AG09319 (cell line): ENCODE measurements around the gene CALML3.

Experiments
- DNase-seq: peaks from one replicate; pipeline ENCODE4 v3.0.0-alpha.2; 2010; ENCODE audit warnings: low read depth; ENCODE audit errors: extremely low read depth
- TF ChIP-seq, protein P1 (sequence below): IDR thresholded peaks from 2 replicates; pipeline ENCODE4 v1.5.1; 2011; ENCODE audit warnings: low read depth, mild to moderate bottlenecking, inconsistent platforms, low read length, moderate library complexity

CALML3 gene

GRCh38 chr10:5488272-5489161, 36.2 kb upstream of the CALML3 start:
- no peak for DNase-seq
- TF ChIP-seq, protein P1, sequence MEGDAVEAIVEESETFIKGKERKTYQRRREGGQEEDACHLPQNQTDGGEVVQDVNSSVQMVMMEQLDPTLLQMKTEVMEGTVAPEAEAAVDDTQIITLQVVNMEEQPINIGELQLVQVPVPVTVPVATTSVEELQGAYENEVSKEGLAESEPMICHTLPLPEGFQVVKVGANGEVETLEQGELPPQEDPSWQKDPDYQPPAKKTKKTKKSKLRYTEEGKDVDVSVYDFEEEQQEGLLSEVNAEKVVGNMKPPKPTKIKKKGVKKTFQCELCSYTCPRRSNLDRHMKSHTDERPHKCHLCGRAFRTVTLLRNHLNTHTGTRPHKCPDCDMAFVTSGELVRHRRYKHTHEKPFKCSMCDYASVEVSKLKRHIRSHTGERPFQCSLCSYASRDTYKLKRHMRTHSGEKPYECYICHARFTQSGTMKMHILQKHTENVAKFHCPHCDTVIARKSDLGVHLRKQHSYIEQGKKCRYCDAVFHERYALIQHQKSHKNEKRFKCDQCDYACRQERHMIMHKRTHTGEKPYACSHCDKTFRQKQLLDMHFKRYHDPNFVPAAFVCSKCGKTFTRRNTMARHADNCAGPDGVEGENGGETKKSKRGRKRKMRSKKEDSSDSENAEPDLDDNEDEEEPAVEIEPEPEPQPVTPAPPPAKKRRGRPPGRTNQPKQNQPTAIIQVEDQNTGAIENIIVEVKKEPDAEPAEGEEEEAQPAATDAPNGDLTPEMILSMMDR: no peak

- TF ChIP-seq, protein P1: no peak
- DNase-seq: no peak
These were observed 34.7 kb upstream of the CALML3 start for GRCh38 chr10:5490032-5490431.

DNA sequence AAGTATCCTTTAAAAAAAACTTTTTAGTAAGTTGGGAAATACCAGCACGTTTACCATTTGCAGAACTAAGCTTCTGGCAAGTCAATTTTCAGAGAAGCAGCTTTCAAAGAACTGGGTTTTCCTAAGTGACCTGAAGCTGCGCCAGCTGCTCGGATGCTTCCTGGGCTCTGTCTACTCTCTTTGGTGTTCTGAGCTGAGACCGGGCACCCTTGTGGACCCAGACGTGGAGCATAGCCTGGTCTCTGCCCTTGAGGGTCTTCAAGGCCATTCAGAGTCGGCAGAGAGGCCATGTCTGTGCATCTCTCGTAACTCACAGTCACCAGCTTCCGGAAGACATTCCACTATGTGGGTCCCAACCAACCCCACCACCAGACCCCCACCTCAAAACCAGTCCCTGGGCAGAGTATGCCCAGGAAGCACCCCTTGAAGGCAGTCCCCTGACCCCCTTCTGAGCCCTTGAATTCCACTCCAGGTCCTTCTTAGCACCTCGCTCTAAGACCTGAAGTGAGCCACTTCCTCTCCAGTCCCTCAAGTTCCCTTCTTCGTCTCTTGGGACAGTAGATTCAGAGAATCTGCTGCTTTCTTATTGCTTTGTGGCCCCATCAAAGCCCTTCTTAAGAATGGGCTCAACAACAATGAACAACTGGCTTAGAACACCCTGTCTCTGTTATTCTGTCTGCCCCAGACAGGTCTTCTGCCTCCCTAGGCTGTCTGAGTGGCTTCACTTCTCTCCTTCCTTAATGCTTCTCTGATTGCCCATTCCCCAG, 33.9 kb upstream of the CALML3 start:
- no peak for DNase-seq

DNA sequence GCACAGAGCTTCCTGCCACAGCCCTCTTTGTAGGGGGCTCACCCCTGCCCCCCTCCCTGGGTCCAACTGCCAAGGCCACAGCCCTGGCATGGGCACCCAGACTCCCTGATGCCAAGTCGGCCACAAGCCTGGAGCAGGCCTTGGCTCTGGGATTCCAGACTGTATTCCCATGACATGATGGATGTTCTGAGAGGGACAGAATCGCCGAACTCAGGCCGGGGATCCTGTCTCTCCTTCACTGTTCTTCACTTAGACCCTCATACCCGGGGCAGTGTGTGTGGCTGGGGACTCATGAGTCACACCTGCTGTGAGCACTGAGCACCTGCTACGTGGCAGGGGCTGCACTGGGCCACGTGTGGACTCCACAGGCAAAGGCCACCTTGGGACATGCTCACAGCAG, 33.3 kb upstream of the CALML3 start:
- TF ChIP-seq, protein P1: no peak
- no peak for DNase-seq

More for the DNA sequence above, 33.9 kb upstream of the CALML3 start:
- TF ChIP-seq, protein P1: no peak

DNA sequence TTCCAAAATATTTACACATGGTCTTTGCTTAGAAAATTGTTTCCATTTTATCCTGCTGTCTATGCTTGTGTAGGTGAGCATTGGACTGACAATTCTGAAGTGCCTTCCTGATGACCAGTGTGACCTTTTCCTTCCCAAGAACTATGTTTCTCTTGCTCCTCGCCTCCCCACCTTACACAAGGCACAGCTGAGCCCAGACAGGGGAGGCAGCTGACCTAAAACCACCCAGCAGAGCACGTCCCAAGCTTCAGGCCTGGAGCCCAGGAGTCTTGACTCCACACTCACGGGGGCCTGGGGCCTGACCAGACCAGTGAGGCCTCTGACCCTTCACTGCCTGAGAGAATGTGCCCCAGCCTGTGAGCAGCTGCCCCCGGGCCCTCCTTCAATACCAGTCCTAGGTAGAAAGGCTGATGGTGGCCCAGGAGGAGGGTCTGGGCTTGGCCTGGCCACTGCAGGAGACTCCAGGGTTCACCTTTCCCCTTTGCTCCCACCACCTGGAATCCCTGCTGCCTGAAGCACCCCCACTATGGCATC, 32.4 kb upstream of the CALML3 start:
- TF ChIP-seq, protein P1: no peak
- DNase-seq: no peak

DNA sequence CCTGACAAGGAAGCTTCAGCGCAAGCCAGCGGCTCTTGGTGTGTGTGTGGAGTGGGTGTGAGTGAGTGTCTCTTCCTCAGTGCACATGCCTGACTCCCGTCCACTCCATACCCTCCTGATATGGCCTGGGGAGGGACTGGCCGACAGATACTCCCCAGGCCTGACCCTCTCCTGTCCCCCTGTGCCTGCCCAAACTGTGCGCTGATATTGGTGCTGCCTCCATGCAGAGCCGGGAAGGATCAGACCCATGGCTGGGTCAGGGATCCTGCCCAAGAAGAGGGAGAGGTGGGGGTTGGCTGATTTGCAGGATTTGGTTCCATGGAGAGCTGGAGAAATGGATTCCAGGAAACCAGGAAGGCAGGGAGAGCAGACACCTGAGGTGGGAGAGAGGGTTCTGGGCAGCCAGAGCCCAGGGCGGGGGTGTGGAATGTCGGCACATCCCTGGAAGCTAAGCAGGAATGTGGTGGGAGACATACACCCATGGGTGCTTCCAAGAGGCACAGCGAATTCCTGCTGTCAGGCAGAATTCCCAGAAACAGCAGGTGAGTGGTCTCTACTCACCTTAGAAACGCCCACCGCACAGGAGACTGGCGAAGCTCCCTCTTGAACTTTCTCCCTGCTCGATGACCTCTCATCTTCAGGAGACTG, 31.7 kb upstream of the CALML3 start:
- TF ChIP-seq, protein P1: no peak
- DNase-seq: no peak
